ENCODE measurements around the gene HSPB9.

The HSPB9 gene

GRCh38 chr17:42169351-42169750 is 46.7 kb downstream of the HSPB9 start:
- TF ChIP-seq CTCF (IDR thresholded peaks at IDR 0.05; ENCODE audit: extremely low read depth, insufficient read depth, missing control alignments) = no peak
- DNase-seq (ENCODE audit: low spot score) = no peak
- in situ Hi-C loops (cut with MboI; ENCODE audit: low pct_unique_long_range_greater_than_20kb, low sequenced_read_pairs, unreplicated experiment) = no loop called here

GRCh38 chr17:42171831-42172230 is 49.2 kb downstream of the HSPB9 start:
- DNase-seq (ENCODE audit: low spot score) = no peak
- TF ChIP-seq CTCF (IDR thresholded peaks at IDR 0.05; ENCODE audit: extremely low read depth, insufficient read depth, missing control alignments) = no peak
- in situ Hi-C loops (cut with MboI; ENCODE audit: low pct_unique_long_range_greater_than_20kb, low sequenced_read_pairs, unreplicated experiment) = no loop called here

Measured in GM13977 (cell line).